ENCODE measurements around the gene PLCG2.

The PLCG2 gene

DNA sequence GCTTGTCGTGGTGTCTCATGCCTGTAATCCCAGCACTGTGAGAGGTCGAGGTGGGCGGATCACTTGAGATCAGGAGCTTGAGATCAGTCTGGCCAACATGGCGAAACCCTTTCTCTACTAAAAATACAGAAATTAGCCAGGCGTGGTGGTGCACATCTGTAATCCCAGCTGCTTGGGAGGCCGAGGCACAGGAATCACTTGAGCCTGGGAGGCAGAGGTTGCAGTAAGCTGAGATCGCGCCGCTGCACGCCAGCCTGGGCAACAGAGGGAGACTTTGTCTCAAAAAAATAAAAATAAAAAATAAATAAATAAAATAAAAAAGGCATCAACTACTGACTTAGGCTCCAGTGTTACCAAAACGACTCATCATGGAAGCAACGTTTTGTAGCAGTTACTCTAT lies 115.5 kb downstream of the PLCG2 start:
- no peak for DNase-seq (ENCODE audit: low spot score)
- TF ChIP-seq, protein P1, sequence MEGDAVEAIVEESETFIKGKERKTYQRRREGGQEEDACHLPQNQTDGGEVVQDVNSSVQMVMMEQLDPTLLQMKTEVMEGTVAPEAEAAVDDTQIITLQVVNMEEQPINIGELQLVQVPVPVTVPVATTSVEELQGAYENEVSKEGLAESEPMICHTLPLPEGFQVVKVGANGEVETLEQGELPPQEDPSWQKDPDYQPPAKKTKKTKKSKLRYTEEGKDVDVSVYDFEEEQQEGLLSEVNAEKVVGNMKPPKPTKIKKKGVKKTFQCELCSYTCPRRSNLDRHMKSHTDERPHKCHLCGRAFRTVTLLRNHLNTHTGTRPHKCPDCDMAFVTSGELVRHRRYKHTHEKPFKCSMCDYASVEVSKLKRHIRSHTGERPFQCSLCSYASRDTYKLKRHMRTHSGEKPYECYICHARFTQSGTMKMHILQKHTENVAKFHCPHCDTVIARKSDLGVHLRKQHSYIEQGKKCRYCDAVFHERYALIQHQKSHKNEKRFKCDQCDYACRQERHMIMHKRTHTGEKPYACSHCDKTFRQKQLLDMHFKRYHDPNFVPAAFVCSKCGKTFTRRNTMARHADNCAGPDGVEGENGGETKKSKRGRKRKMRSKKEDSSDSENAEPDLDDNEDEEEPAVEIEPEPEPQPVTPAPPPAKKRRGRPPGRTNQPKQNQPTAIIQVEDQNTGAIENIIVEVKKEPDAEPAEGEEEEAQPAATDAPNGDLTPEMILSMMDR (IDR thresholded peaks at IDR 0.05; ENCODE audit: extremely low read depth, missing control alignments), result no peak

DNA sequence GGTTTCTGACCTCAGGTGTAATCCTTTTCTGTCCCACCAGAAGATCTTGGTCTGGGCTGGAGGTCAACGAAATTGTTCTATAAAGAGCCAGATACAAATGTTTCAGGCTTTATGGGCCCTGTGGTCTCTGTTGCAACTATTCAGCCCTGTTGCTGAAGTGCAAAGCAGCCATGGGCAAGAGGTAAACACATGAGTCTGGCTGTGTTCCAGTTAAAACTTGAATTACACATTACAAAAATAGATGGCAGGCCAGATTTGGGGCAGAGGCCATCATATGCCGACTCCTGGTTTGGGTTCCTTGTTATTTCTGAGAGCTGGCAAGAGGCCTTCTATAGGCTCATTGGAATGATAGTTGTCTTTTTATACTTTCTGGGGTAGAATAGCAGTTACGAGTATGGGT lies 117.8 kb downstream of the PLCG2 start:
- TF ChIP-seq, protein P1 (IDR thresholded peaks at IDR 0.05; ENCODE audit: extremely low read depth, missing control alignments), result no peak

DNA sequence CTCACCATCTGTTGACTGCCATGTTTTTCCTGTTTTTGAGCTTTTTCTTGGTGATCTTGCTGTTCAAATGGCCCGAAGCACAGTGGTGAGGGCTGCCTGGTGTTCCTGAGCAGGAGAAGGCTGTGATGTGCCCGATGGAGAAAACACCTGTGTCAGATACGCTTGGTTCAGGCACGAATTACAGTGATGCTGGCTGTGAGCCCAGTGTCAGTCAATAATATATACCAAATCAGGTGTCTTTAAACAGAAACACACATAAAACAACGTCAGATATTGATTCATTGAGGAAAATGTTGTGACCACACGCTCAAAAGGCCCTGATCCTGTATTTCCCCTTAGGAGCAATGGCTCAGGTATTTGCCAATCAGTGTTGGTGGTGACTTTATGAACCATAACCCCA lies 120.5 kb downstream of the PLCG2 start:
- no peak for DNase-seq (ENCODE audit: low spot score)
- TF ChIP-seq, protein P1 (IDR thresholded peaks at IDR 0.05; ENCODE audit: extremely low read depth, missing control alignments), result no peak

More for the DNA sequence above, 117.8 kb downstream of the PLCG2 start:
- no peak for DNase-seq (ENCODE audit: low spot score)

DNA sequence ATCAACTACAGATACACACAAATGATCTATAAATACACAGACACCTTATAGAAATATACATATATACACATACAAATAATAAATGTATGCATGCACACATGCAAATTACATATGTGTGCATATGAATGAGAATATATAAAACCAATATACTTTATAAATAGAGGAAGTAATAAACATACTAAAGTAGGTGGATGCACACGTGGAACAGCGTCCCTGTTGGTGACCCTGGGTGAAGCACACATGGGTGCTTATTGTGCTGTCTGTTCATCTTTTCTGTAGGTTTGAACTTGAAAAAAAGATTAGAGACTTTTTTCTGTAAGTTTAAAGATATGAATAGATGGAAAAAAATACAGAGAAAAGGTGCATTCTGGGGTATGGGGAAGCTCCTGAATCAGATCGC lies 120.9 kb downstream of the PLCG2 start:
- no peak for DNase-seq (ENCODE audit: low spot score)
- TF ChIP-seq, protein P1 (IDR thresholded peaks at IDR 0.05; ENCODE audit: extremely low read depth, missing control alignments), result no peak

DNA sequence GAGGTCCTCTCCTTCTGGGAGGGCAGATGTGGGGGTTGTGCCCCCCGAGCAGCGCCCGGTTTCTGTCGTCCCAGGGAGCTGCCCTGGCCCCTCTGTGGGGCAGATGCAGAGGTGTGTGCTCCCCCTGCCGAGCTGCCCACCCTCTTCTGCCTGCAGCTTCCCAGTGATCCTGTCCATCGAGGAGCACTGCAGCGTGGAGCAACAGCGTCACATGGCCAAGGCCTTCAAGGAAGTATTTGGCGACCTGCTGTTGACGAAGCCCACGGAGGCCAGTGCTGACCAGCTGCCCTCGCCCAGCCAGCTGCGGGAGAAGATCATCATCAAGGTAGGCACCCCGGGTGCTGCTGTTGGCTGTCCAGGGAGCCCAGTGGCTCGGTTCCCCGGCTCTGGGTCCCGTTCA lies 121.4 kb downstream of the PLCG2 start:
- TF ChIP-seq, protein P1 (IDR thresholded peaks at IDR 0.05; ENCODE audit: extremely low read depth, missing control alignments), result no peak

DNA sequence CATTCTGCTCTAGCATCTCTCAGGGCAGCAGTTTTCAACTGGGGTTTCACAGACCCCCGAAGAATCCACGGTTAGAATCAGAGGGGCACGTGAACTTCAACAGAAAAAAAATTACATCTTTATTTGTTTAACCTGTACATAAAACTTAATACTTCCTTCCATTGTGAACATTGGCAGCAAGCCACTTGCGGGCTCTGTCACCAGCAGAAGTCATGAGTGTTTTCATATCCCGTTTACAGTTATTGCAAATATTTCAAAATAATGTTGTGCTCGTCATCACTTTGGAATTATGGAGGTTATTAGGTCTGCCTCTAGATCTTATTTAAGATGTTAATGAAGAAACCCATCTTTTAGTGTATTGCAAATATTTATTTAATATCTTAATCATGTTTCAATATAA lies 122.4 kb downstream of the PLCG2 start:
- TF ChIP-seq, protein P1 (IDR thresholded peaks at IDR 0.05; ENCODE audit: extremely low read depth, missing control alignments), result no peak
- DNase-seq (ENCODE audit: low spot score), result no peak

More for the DNA sequence above, 121.4 kb downstream of the PLCG2 start:
- no peak for DNase-seq (ENCODE audit: low spot score)

DNA sequence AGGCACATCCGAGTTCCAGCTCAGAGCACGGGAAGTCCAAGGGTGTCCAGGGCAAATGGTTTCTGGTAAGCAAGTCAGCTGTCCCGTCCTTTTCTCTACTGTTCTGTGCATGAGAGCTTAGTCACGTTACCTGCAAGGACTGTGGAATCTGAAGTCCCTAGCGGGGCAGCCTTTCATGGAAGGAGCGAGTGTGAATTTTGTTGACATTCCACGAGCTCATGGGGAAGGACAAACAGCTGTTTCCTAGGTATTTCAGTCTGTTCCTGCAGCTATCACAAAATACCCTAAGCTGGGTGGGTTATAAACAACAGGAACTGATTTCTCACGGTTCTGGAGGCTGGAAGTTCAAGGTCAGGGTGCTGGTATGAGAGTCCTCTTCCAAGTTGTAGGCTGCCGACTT lies 122.9 kb downstream of the PLCG2 start:
- DNase-seq (ENCODE audit: low spot score), result no peak
- TF ChIP-seq, protein P1 (IDR thresholded peaks at IDR 0.05; ENCODE audit: extremely low read depth, missing control alignments), result no peak
